A172 (cell line): ENCODE measurements around the gene TIPARP. TPM values are rescaled to one million over a fixed set of nuclear protein-coding genes. Genes with fewer than 3 reads are reported as not detected.

Experiments used
- DNase-seq: peaks from one replicate; pipeline ENCODE4 v3.0.0-alpha.2; 2015; ENCODE audit warnings: low spot score
- total RNA-seq: library from RNA; depleted of rRNA; stranded (reverse); fragments of >200 nt; shearing (Covaris generic); gene quantifications from 2 replicates; pipeline ENCODE4 v1.2.3, GENCODE V29; 2014; rRNA removed

The TIPARP gene
- total RNA-seq = 17.9 and 20.0 TPM in 2 replicates

- peak; percentile 94 for DNase-seq
Observed at GRCh38 chr3:156674046-156674910, at the start of gene TIPARP. Gene TIPARP (plus strand): TSS chr3:156674590. CDS start chr3:156677698, 3,108 bp downstream.

GRCh38 chr3:156626104-156626503 lies 48.3 kb upstream of the TIPARP start:
- peak; percentile 73 for DNase-seq

- DNase-seq = peak; percentile 34
Observed at GRCh38 chr3:156627946-156628569, 46.3 kb upstream of the TIPARP start.

- no peak for DNase-seq
Observed at GRCh38 chr3:156628836-156629618, 45.4 kb upstream of the TIPARP start.

- DNase-seq = peak; percentile 40
Observed at GRCh38 chr3:156630081-156630772, 44.2 kb upstream of the TIPARP start.

- DNase-seq = no peak
Observed at GRCh38 chr3:156630773-156631093, 43.7 kb upstream of the TIPARP start.

- no peak for DNase-seq
Observed at GRCh38 chr3:156631323-156631722, 43.1 kb upstream of the TIPARP start.

- DNase-seq = no peak
Observed at GRCh38 chr3:156632601-156633000, 41.8 kb upstream of the TIPARP start.

GRCh38 chr3:156633335-156633734 lies 41.1 kb upstream of the TIPARP start:
- DNase-seq = no peak

- no peak for DNase-seq
Observed at GRCh38 chr3:156635034-156635433, 39.4 kb upstream of the TIPARP start.

- no peak for DNase-seq
Observed at GRCh38 chr3:156635973-156636372, 38.4 kb upstream of the TIPARP start.

- no peak for DNase-seq
Observed at GRCh38 chr3:156637480-156638022, 36.8 kb upstream of the TIPARP start.

GRCh38 chr3:156638271-156638670 lies 36.1 kb upstream of the TIPARP start:
- DNase-seq = no peak

GRCh38 chr3:156639414-156640023 lies 34.9 kb upstream of the TIPARP start:
- DNase-seq = no peak

GRCh38 chr3:156641618-156641975 lies 32.8 kb upstream of the TIPARP start:
- no peak for DNase-seq

GRCh38 chr3:156642750-156643728 lies 31.4 kb upstream of the TIPARP start:
- DNase-seq = no peak

GRCh38 chr3:156643729-156644389 lies 30.5 kb upstream of the TIPARP start:
- no peak for DNase-seq

- DNase-seq = no peak
Observed at GRCh38 chr3:156644958-156645357, 29.4 kb upstream of the TIPARP start.

- DNase-seq = no peak
Observed at GRCh38 chr3:156646958-156647357, 27.4 kb upstream of the TIPARP start.
